ENCODE data around the gene GTF2A1L.

GRCh38 chr2:48695991-48696390 is 78.3 kb downstream of the GTF2A1L start:
- TF ChIP-seq, protein P1, sequence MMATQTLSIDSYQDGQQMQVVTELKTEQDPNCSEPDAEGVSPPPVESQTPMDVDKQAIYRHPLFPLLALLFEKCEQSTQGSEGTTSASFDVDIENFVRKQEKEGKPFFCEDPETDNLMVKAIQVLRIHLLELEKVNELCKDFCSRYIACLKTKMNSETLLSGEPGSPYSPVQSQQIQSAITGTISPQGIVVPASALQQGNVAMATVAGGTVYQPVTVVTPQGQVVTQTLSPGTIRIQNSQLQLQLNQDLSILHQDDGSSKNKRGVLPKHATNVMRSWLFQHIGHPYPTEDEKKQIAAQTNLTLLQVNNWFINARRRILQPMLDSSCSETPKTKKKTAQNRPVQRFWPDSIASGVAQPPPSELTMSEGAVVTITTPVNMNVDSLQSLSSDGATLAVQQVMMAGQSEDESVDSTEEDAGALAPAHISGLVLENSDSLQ (IDR thresholded peaks at IDR 0.05): no peak
- no peak for TF ChIP-seq HDGF (IDR thresholded peaks at IDR 0.05; ENCODE audit: borderline replicate concordance)
- TF ChIP-seq BHLHE40 (IDR thresholded peaks at IDR 0.05; ENCODE audit: borderline replicate concordance): no peak
- TF ChIP-seq SP1 (IDR thresholded peaks at IDR 0.05): no peak
- TF ChIP-seq FOXA1 (IDR thresholded peaks at IDR 0.05): no peak
- TF ChIP-seq SUZ12 (IDR thresholded peaks at IDR 0.05): no peak
- TF ChIP-seq ZNF384 (IDR thresholded peaks at IDR 0.05): no peak
- TF ChIP-seq LEF1 (IDR thresholded peaks at IDR 0.05; ENCODE audit: borderline replicate concordance): no peak
- no peak for TF ChIP-seq NFRKB (IDR thresholded peaks at IDR 0.05)
- no peak for TF ChIP-seq ELF4 (IDR thresholded peaks at IDR 0.05)
- TF ChIP-seq ARNT (IDR thresholded peaks at IDR 0.05): no peak
- TF ChIP-seq FOXM1 (IDR thresholded peaks at IDR 0.05; ENCODE audit: borderline replicate concordance): no peak
- TF ChIP-seq L3MBTL2 (conservative IDR thresholded peaks at IDR 0.05): no peak
- no peak for TF ChIP-seq CTBP1 (IDR thresholded peaks at IDR 0.05; ENCODE audit: borderline replicate concordance)

Data from HEK293T (cell line).